ENCODE data around the gene EPN2. TPM values are rescaled to one million over a fixed set of nuclear protein-coding genes. Genes with fewer than 3 reads are reported as not detected.

EPN2 gene
- total RNA-seq, 4 donors from 2014 or later, result 21.8 to 32.3 (median 24.7) TPM

GRCh38 chr17:19288453-19288852 is 51.3 kb downstream of the EPN2 start:
- H3K27ac ChIP-seq, result peak overlapping the region; percentile 43 to 80 (median 74)
- TF ChIP-seq CTCF (IDR thresholded peaks at IDR 0.05) (no peak), POLR2A (IDR thresholded peaks at IDR 0.05) (no peak)
- 51 to 67% methylated on average over 5 of the region's 5 CpGs for WGBS, 2 donors
- H3K27me3 ChIP-seq, result no peaks in the 10 kb centered on the region
- H3K36me3 ChIP-seq, result no peaks in the 10 kb centered on the region
- no peak overlapping the region for H3K4me3 ChIP-seq (replicated peaks in 1 of 3)
- H3K9me3 ChIP-seq, result no peaks in the 10 kb centered on the region
- H3K4me1 ChIP-seq, result peaks cover 48 to 59% of the 10 kb centered on the region in 2 donors
- intact Hi-C loops (cut with DNase I), result no loop called here
- peak; percentile 74 to 88 for DNase-seq

DNA sequence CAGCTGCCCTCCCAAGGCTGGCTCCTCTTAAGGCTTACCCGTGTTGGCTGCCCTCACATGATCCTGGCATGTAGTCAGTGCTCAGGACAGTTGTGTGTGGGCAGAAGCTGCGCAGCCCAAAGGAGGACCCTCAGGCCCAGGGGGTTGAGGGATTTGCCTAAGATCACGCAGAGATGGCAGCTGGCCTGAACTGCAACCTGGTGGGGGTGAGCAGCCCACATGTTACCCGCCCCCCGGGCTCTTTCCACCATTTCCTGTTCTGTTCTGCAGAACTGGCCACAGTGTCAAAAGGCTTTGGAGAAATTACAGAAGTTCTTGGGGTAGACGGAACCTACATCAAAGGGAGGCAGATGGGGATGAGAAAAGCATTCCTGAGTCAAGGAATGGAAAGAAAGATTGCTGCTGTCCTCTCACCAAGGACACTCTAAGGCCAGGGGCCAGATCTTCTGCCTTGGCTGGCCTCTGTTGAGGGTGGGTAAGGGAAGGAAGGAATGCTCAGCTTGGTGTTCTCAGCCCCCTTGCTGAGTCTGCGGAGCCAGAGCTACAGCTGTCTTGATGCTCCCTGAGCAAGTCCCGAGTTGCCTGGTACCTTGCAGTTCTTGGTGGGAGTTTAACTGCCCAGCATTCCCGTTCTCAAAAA is 53.0 kb downstream of the EPN2 start:
- H3K27me3 ChIP-seq, result no peaks in the 10 kb centered on the region
- TF ChIP-seq POLR2A (IDR thresholded peaks at IDR 0.05), result no peak
- TF ChIP-seq CTCF (IDR thresholded peaks at IDR 0.05), result no peak
- no peak for DNase-seq
- no peaks in the 10 kb centered on the region for H3K9me3 ChIP-seq
- intact Hi-C loops (cut with DNase I), result no loop called here
- H3K36me3 ChIP-seq, result no peaks in the 10 kb centered on the region
- WGBS, 2 donors, result 58 to 67% methylated on average over 9 of the region's 9 CpGs
- peaks cover 33 to 47% of the 10 kb centered on the region in 2 donors for H3K4me1 ChIP-seq
- peak overlapping the region in 2 of 3 donors; percentile 27 to 80 for H3K27ac ChIP-seq
- H3K4me3 ChIP-seq (replicated peaks in 1 of 3), result no peak overlapping the region

GRCh38 chr17:19291646-19292376 is 54.6 kb downstream of the EPN2 start:
- Histone ChIP-seq H3K9me3 (no peaks in the 10 kb centered on the region), H3K27me3 (no peaks in the 10 kb centered on the region), H3K4me3 (replicated peaks in 1 of 3) (no peak overlapping the region), H3K4me1 (peaks cover 31 to 44% of the 10 kb centered on the region in 2 donors), H3K27ac (peak overlapping the region in 1 of 3 donors; percentile 12), H3K36me3 (no peaks in the 10 kb centered on the region)
- WGBS, 2 donors, result 73 to 79% methylated on average over 12 of the region's 12 CpGs
- intact Hi-C loops (cut with DNase I), result no loop called here
- DNase-seq, result peak; percentile 68 to 71
- TF ChIP-seq POLR2A (IDR thresholded peaks at IDR 0.05) (no peak), CTCF (IDR thresholded peaks at IDR 0.05) (no peak)

DNA sequence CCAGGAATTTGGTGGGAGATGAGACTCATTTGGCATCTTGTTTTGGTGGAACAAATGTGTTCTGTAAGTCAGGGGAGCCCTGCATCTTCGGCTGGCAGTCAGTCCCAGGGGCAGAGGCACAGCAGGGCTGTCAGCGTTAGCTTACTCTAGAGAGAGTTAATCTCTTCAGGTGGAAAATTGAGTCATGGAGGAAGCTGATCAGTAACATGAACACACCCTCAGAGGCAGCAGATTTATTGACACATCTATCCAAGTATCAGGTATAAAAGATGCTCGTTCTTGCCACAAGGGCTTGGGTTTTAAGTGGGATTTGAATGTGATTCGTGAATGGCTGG is 55.2 kb downstream of the EPN2 start:
- TF ChIP-seq POLR2A (IDR thresholded peaks at IDR 0.05) (no peak), CTCF (IDR thresholded peaks at IDR 0.05) (no peak)
- H3K9me3 ChIP-seq, result no peaks in the 10 kb centered on the region
- intact Hi-C loops (cut with DNase I), result no loop called here
- H3K36me3 ChIP-seq, result no peaks in the 10 kb centered on the region
- no peak overlapping the region for H3K4me3 ChIP-seq (replicated peaks in 1 of 3)
- DNase-seq, result no peak
- H3K4me1 ChIP-seq, result peaks cover 31 to 44% of the 10 kb centered on the region in 2 donors
- peak overlapping the region in 1 of 3 donors; percentile 12 for H3K27ac ChIP-seq
- H3K27me3 ChIP-seq, result no peaks in the 10 kb centered on the region
- 86 to 93% methylated on average over 4 of the region's 4 CpGs for WGBS, 2 donors

DNA sequence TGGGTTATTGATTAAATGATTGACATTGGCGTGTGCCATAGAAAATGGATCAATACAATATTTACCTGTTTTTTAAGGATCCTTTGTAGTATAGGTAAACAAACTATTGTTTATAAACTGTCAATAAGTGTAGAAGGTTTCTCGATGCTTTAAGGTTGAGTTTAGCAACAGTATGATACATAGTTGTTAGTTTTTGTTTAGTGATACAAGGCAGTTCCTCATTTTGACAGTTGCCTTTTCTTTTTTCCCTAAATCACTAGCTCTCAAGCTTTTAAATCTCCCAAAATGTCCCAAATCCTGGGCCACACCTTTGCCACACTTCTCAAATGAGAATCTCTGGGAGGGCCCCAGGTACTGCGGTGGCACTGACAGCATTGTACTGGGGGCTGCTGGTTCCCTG is 57.3 kb downstream of the EPN2 start:
- TF ChIP-seq CTCF (IDR thresholded peaks at IDR 0.05) (no peak), POLR2A (IDR thresholded peaks at IDR 0.05) (no peak)
- 92 to 94% methylated on average over 3 of the region's 3 CpGs for WGBS, 2 donors
- intact Hi-C loops (cut with DNase I), result no loop called here
- DNase-seq, result no peak
- no peaks in the 10 kb centered on the region for H3K36me3 ChIP-seq
- peaks cover 37 to 55% of the 10 kb centered on the region in 2 donors for H3K4me1 ChIP-seq
- no peaks in the 10 kb centered on the region for H3K9me3 ChIP-seq
- H3K4me3 ChIP-seq (replicated peaks in 1 of 3), result no peak overlapping the region
- no peaks in the 10 kb centered on the region for H3K27me3 ChIP-seq
- no peak overlapping the region for H3K27ac ChIP-seq

Data from thyroid gland (tissue), 4 donors.